T-cell (primary cell): ENCODE data around the gene LAIR1. TPM values are rescaled to one million over a fixed set of nuclear protein-coding genes. Genes with fewer than 3 reads are reported as not detected.
"Not testable (repeated sequence)": the region's sequence is repeated elsewhere in the genome, so short reads cannot be mapped to it uniquely, and the experiment has no call there.

Source experiments
- ATAC-seq, 4 experiments: fragments of 200-7000 bp in 3 of 4; fragments of 150-1000 bp in 1 of 4; cut with Tn5 transposase; replicated peaks in 1 of 4; 1 replicate in 3 of 4; 2 replicates in 1 of 4; pipeline ENCODE4 v1.10.0; 2021; ENCODE audit warnings: moderate library complexity in 3 of 4, mild to moderate bottlenecking in 2 of 4, moderate number of reproducible peaks in 1 of 4
- CTCF ChIA-PET, 2 donors: fragments of 300-600 bp; sonication (Branson Sonifier 250); formaldehyde crosslinking; loops; one replicate each; lab custom pipeline; 2022; ENCODE audit warnings: antibody characterized with exemption in 2 of 2; lab: Charles Lee
- POLR2A ChIA-PET, 2 donors: fragments of 300-600 bp; sonication (Branson Sonifier 250); formaldehyde crosslinking; loops; one replicate each; lab custom pipeline; 2022; ENCODE audit warnings: antibody characterized with exemption in 2 of 2; lab: Charles Lee
- DNase-seq, 35 experiments: peaks; one replicate each; pipeline versions ENCODE4 v3.0.0 to v3.0.0-alpha.2; 2013 to 2023
- H3K27ac ChIP-seq: one replicate; pipeline ENCODE4 v1.5.1; 2013; ENCODE audit warnings: low read length
- H3K27me3 ChIP-seq, 2 experiments: replicated peaks in 1 of 2; 1 replicate in 1 of 2; 2 replicates in 1 of 2; pipeline versions ENCODE4 v1.6.1 to v1.7.0; 2013; ENCODE audit warnings: low read length in 1 of 2, mixed read lengths in 1 of 2; ENCODE audit not compliant: control insufficient read depth in 2 of 2, insufficient read depth in 2 of 2; ENCODE audit errors: extremely low read depth in 1 of 2
- H3K36me3 ChIP-seq, 2 donors: 1 replicate in 1 of 2; 2 replicates in 1 of 2; pipeline versions ENCODE4 v1.6.1 to v1.7.0; 2013; ENCODE audit warnings: low read length in 1 of 2; ENCODE audit not compliant: control insufficient read depth in 2 of 2, insufficient read depth in 1 of 2; ENCODE audit errors: extremely low read depth in 1 of 2
- H3K4me1 ChIP-seq, 2 experiments: 1 replicate in 1 of 2; 2 replicates in 1 of 2; pipeline versions ENCODE4 v1.6.1 to v1.7.0; 2013; ENCODE audit warnings: low read length in 2 of 2, mixed read lengths in 1 of 2; ENCODE audit not compliant: insufficient read depth in 2 of 2, control insufficient read depth in 1 of 2; ENCODE audit errors: extremely low read depth in 1 of 2
- H3K4me3 ChIP-seq, 2 donors: 1 replicate in 1 of 2; 2 replicates in 1 of 2; pipeline versions ENCODE4 v1.5.1 to v1.7.0; 2013; ENCODE audit warnings: mild to moderate bottlenecking in 2 of 2, low read length in 1 of 2, moderate library complexity in 1 of 2; ENCODE audit not compliant: control insufficient read depth in 1 of 2; ENCODE audit errors: extremely low read depth in 1 of 2
- H3K9me3 ChIP-seq: 2 replicates; pipeline ENCODE4 v1.7.0; 2013
- H3K27ac Mint-ChIP-seq, 2 donors: one replicate each; pipeline ENCODE4 v1.8.0; 2020 to 2021; ENCODE audit warnings: mild to moderate bottlenecking in 2 of 2, mixed read lengths in 2 of 2
- H3K27me3 Mint-ChIP-seq, 2 donors: one replicate each; pipeline ENCODE4 v1.8.0; 2021 to 2022; ENCODE audit warnings: mixed read lengths in 2 of 2
- H3K36me3 Mint-ChIP-seq: one replicate; pipeline ENCODE4 v1.8.0; 2021; ENCODE audit warnings: mixed read lengths
- H3K4me1 Mint-ChIP-seq, 3 donors: one replicate each; pipeline ENCODE4 v1.8.0; 2020 to 2022; ENCODE audit warnings: mixed read lengths in 3 of 3, mild to moderate bottlenecking in 1 of 3
- H3K4me3 Mint-ChIP-seq, 3 donors: one replicate each; pipeline ENCODE4 v1.8.0; 2020 to 2022; ENCODE audit warnings: mild to moderate bottlenecking in 3 of 3, mixed read lengths in 3 of 3, moderate library complexity in 3 of 3
- H3K9me3 Mint-ChIP-seq, 3 donors: one replicate each; pipeline ENCODE4 v1.8.0; 2020 to 2022; ENCODE audit warnings: mixed read lengths in 3 of 3
- WGBS: methylation state at CpG from one replicate; pipeline ENCODE4 v1.1.5; 2013; ENCODE audit warnings: missing lambda C conversion rate; ENCODE audit not compliant: insufficient coverage; 5-methylcytosine and 5-hydroxymethylcytosine counted together
- total RNA-seq, 35 experiments: library from RNA in 6 of 35; stranded (reverse) in 6 of 35; fragments of 120-200 nt in 1 of 35; gene quantifications; one replicate each; pipeline versions ENCODE4 v1.2.1 to v1.2.4 and lab custom pipeline; 2013 to 2026

Gene LAIR1
- total RNA-seq, 5 donors from 2014 or later (not counting 1 experiment from before 2014, with no cell fraction given) = 40.2 to 66.0 (median 59.7) TPM

GRCh38 chr19:54375181-54375938 is 10.6 kb upstream of the LAIR1 start:
- H3K4me1 Mint-ChIP-seq = peaks cover 81 to 86% (median 82%) of the 10 kb centered on the region in 3 donors
- peak overlapping the region; percentile 61 to 85 (median 72) for H3K4me3 Mint-ChIP-seq
- H3K27me3 ChIP-seq, H3K9me3 ChIP-seq, H3K27ac ChIP-seq, H3K9me3 Mint-ChIP-seq, H3K36me3 ChIP-seq, POLR2A ChIA-PET, H3K27me3 Mint-ChIP-seq, H3K36me3 Mint-ChIP-seq: not testable (repeated sequence)
- Histone ChIP-seq H3K4me3 (peak overlapping the region; percentile 12 to 66), H3K4me1 (peaks cover 58 to 88% of the 10 kb centered on the region in 2 experiments)
- CTCF ChIA-PET = interaction anchor here in 1 of 2 donors (1.1 kb wide), 1 partner anchor 13 kb away, joined by 7 read pairs; no protein-coding TSS in a partner anchor
- H3K27ac Mint-ChIP-seq = peak overlapping the region; percentile 87 to 89
- peak; percentile 16 to 41 (median 34) for ATAC-seq
- DNase-seq = peak in 5 of 35 experiments; percentile 16 to 49 (median 24)
- 25% methylated on average over 7 of the region's 28 CpGs for WGBS

DNA sequence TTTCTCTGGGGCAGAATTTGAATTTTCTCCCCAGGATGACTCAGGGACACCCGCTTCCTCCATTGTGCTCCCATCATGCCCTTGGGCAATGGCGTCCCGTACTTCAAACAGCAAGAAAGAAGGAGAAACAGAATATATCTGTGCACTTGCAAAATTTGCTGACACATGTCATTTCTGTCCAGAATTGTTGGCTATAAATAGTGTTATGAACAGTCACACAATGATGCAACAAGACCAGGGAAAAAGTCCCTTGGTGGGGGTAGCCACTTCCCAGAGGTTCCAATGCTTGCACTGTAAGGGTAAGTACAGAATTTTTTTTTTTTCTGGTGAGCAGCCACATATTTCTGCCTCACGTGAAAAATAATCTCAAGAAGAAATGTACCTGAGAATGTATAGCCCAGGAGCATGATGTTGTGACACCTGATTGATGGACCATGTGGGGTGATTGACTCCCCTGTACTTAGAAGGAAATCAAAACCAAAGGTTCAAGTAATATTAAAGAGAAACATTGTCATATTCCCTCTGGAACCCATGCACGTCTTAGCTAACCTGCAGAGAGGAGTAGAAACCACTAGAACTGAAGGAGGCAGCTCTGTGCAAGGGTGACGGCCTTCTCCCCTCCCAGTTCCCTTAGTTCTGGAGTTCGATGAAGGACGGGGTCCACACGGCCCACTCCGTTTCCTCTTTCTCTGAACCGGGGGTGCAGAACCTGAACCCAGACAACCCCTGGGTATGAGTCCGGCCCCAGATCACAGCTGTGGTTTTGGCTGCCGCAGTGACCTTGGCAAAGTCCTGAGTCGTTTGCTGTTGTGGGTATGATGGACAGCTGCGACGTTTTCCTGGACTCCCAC is 9.3 kb upstream of the LAIR1 start:
- H3K27ac Mint-ChIP-seq = peak overlapping the region; percentile 6 to 11
- POLR2A ChIA-PET = interaction anchor here in 1 of 2 donors (1.0 kb wide), 1 partner anchor 14 kb away, joined by 4 read pairs; no protein-coding TSS in a partner anchor

DNA sequence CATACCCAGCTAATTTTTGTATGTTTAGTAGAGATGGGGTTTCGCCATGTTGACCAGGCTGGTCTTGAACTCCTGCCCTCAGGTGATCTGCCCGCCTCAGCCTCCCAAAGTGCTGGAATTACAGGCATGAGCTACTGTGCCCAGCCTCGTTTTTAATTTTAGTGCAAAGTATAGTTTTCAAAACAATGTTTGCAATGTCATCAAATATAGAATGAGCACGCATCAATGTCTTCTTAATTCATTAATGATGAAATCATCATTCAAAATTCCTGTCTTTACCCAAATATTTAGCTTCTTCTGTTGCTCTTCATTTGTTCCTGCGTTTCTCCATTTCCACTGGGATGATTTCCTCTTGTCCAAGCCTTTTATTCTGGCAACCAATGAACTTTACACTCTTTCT is 6.7 kb upstream of the LAIR1 start:
- 61% methylated on average over 3 of the region's 5 CpGs for WGBS
- CTCF ChIA-PET = interaction anchor here (1.2 to 1.8 kb wide), 3 partner anchors 17 to 20 kb away, joined by 3 to 5 read pairs (median 4); no protein-coding TSS in a partner anchor
- H3K27me3 ChIP-seq, H3K4me3 ChIP-seq, DNase-seq, H3K9me3 Mint-ChIP-seq, ATAC-seq, POLR2A ChIA-PET, H3K27me3 Mint-ChIP-seq, H3K9me3 ChIP-seq, H3K36me3 ChIP-seq, H3K36me3 Mint-ChIP-seq, H3K27ac ChIP-seq: not testable (repeated sequence)
- peaks cover 57 to 79% of the 10 kb centered on the region in 2 experiments for H3K4me1 ChIP-seq
- Mint-ChIP-seq H3K4me3 (peak overlapping the region in 2 of 3 donors; percentile 59 to 88), H3K4me1 (peaks cover 71 to 85% (median 77%) of the 10 kb centered on the region in 3 donors), H3K27ac (peak overlapping the region; percentile 29 to 88)

More for the DNA sequence above, 9.3 kb upstream of the LAIR1 start:
- peaks cover 0 to 3% of the 10 kb centered on the region in 2 experiments for H3K27me3 ChIP-seq
- H3K36me3 ChIP-seq = no peaks in the 10 kb centered on the region
- Mint-ChIP-seq H3K36me3 (no peaks in the 10 kb centered on the region), H3K4me1 (peaks cover 81 to 82% (median 82%) of the 10 kb centered on the region in 3 donors), H3K9me3 (no peaks in the 10 kb centered on the region), H3K4me3 (peak overlapping the region in 1 of 3 donors; percentile 85), H3K27me3 (no peaks in the 10 kb centered on the region)
- no peaks in the 10 kb centered on the region for H3K9me3 ChIP-seq
- ATAC-seq (no peak), DNase-seq (no peak)
- 88% methylated on average over 6 of the region's 16 CpGs for WGBS
- CTCF ChIA-PET = interaction anchor here in 1 of 2 donors (1.1 kb wide), 1 partner anchor 15 kb away, joined by 7 read pairs; no protein-coding TSS in a partner anchor
- H3K4me1 ChIP-seq = peaks cover 58 to 81% of the 10 kb centered on the region in 2 experiments
- peak overlapping the region in 1 of 2 donors; percentile 23 for H3K4me3 ChIP-seq
- no peak overlapping the region for H3K27ac ChIP-seq

DNA sequence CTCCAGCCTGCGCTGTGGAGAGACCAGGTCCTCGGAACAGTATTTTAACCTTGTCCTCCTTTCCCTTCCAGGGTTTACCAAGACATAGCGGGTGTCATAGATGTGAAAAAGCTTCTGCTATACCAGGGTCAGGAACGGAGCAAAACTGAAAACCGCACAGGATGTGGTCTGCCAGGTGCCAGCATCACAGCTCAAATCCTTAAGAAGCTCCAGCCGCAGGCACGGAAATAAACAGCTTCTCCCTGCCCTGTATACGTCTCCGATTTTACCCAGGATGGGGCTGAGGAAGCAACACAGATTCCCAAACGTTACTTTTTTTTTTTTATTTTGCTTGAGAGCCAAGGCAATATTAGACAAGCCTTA is 5.7 kb upstream of the LAIR1 start:
- peak overlapping the region; percentile 74 to 88 (median 86) for H3K4me3 Mint-ChIP-seq
- H3K36me3 ChIP-seq, H3K36me3 Mint-ChIP-seq, H3K27me3 ChIP-seq, H3K27me3 Mint-ChIP-seq, H3K9me3 Mint-ChIP-seq, POLR2A ChIA-PET, H3K9me3 ChIP-seq: not testable (repeated sequence)
- 0% methylated on average over 2 of the region's 10 CpGs for WGBS
- ATAC-seq = peak; percentile 72 to 82 (median 77)
- peak overlapping the region; percentile 47 for H3K27ac ChIP-seq
- H3K4me1 Mint-ChIP-seq = peaks cover 62 to 87% (median 78%) of the 10 kb centered on the region in 3 donors
- H3K27ac Mint-ChIP-seq = peak overlapping the region; percentile 96 to 97
- H3K4me1 ChIP-seq = peaks cover 53 to 77% of the 10 kb centered on the region in 2 experiments
- peak in 33 of 35 experiments; percentile 36 to 73 (median 55) for DNase-seq
- CTCF ChIA-PET = interaction anchor here in 1 of 2 donors (0.7 to 1.1 kb wide), 4 partner anchors 15 to 21 kb away, joined by 3 read pairs; no protein-coding TSS in a partner anchor
- H3K4me3 ChIP-seq = peak overlapping the region; percentile 48 to 51

DNA sequence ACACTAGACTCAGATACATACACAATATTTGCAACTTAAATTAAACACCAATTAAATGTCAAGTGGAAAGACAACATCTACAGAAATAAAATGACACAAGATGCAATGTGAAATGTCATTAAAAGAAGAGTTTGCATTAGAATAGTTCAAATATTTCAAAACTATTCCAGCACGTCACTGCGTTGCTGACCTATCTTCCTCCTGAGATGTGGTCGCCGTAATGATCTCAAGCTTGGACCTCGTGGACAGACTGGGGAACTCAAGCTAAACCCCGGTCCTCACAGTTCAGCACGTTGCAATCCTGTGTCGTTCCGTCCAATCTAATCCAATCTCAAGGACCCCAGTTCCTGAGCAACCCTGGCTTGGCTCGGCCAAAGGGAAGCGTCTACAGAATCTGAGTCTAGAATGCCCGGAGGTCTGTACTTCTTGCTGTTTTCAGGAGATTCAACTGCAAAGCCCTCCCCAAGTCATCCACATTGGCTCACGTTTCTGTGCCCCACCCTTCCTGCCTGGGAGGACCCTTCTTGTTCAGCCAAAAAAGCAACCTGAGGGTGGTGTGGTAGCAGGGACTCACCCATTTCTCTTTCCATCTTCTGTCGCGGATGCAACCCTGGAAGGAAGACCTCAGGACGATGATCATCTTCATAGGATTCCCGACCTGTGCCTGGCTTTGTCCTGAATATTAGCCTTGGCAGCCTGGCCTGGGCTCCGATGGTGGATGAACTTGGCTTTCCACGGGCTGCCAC is 5.1 kb upstream of the LAIR1 start:
- POLR2A ChIA-PET, H3K9me3 ChIP-seq, H3K27me3 Mint-ChIP-seq, H3K36me3 ChIP-seq, H3K9me3 Mint-ChIP-seq, DNase-seq, H3K27me3 ChIP-seq, H3K36me3 Mint-ChIP-seq: not testable (repeated sequence)
- CTCF ChIA-PET = interaction anchor here (1.0 to 2.1 kb wide), 4 partner anchors 15 to 22 kb away, joined by 3 to 6 read pairs (median 3); no protein-coding TSS in a partner anchor
- ATAC-seq = peak; percentile 23 to 70 (median 62)
- Mint-ChIP-seq H3K4me1 (peaks cover 62 to 86% (median 77%) of the 10 kb centered on the region in 3 donors), H3K4me3 (peak overlapping the region; percentile 74 to 88 (median 86)), H3K27ac (peak overlapping the region; percentile 96 to 97)
- peak overlapping the region; percentile 49 to 69 for H3K4me3 ChIP-seq
- peak overlapping the region; percentile 47 for H3K27ac ChIP-seq
- WGBS = no CpG with 5 or more reads among the region's 19 CpGs
- H3K4me1 ChIP-seq = peaks cover 48 to 76% of the 10 kb centered on the region in 2 experiments
